H1 (cell line): ENCODE data around the gene S1PR1. TPM values are rescaled to one million over a fixed set of nuclear protein-coding genes. Genes with fewer than 3 reads are reported as not detected.

Experiments
- CTCF ChIA-PET: fragments of 300-600 bp; sonication (Branson Sonifier 250); formaldehyde crosslinking; loops from one replicate; lab custom pipeline; 2021; ENCODE audit not compliant: partially characterized antibody; lab: Charles Lee
- POLR2A ChIA-PET: fragments of 300-600 bp; sonication (Branson Sonifier 250); formaldehyde crosslinking; loops from one replicate; lab custom pipeline; 2021; ENCODE audit warnings: inconsistent platforms; ENCODE audit not compliant: partially characterized antibody; lab: Charles Lee
- DNase-seq, 2 experiments: peaks; one replicate each; pipeline versions ENCODE4 v3.0.0 to v3.0.0-alpha.2; 2010 to 2022; ENCODE audit warnings: low spot score in 2 of 2, low read depth in 1 of 2, mixed read lengths in 1 of 2
- FAIRE-seq: peaks from 2 replicates; lab custom pipeline; 2011; peaks lifted over from hg19 to GRCh38; lab: Jason Lieb, UNC
- H2AFZ ChIP-seq: 2 replicates; pipeline ENCODE4 v1.8.1; 2012; ENCODE audit warnings: low read length, inconsistent platforms
- H2AK5ac ChIP-seq: 2 replicates; pipeline ENCODE4 v1.6.1; 2013; ENCODE audit warnings: low read depth, low read length
- H2BK120ac ChIP-seq: replicated peaks from 2 replicates; pipeline ENCODE3; 2013; ENCODE audit warnings: low read depth, low read length, inconsistent platforms
- H2BK12ac ChIP-seq: 2 replicates; pipeline ENCODE4 v1.6.1; 2013; ENCODE audit warnings: low read depth, low read length
- H2BK15ac ChIP-seq: 2 replicates; pipeline ENCODE4 v1.6.1; 2013; ENCODE audit warnings: low read length
- H2BK20ac ChIP-seq: 2 replicates; pipeline ENCODE4 v1.6.1; 2013; ENCODE audit warnings: low read length
- H2BK5ac ChIP-seq: 2 replicates; pipeline ENCODE4 v1.6.1; 2013; ENCODE audit warnings: low read depth, low read length
- H3K14ac ChIP-seq: 2 replicates; pipeline ENCODE4 v1.6.1; 2013; ENCODE audit warnings: inconsistent platforms; ENCODE audit not compliant: insufficient read length
- H3K18ac ChIP-seq: 2 replicates; pipeline ENCODE4 v1.6.1; 2013; ENCODE audit warnings: low read length; ENCODE audit errors: extremely low read depth
- H3K23ac ChIP-seq: 2 replicates; pipeline ENCODE4 v1.6.1; 2013; ENCODE audit warnings: inconsistent platforms; ENCODE audit not compliant: insufficient read length
- H3K23me2 ChIP-seq: 2 replicates; pipeline ENCODE4 v1.6.1; 2013; ENCODE audit warnings: low read depth, low read length
- H3K27ac ChIP-seq: 2 replicates; pipeline ENCODE4 v1.6.1; 2011; ENCODE audit warnings: low read depth, low read length, inconsistent platforms
- H3K27me3 ChIP-seq, 4 experiments: replicated peaks in 1 of 4; 1 replicate in 1 of 4; 2 replicates in 3 of 4; pipeline versions ENCODE4 v1.6.1 to v1.8.1; 2011 to 2013; ENCODE audit warnings: low read length in 3 of 4, mild to moderate bottlenecking in 3 of 4, inconsistent platforms in 2 of 4, mixed read lengths in 2 of 4, moderate library complexity in 1 of 4; ENCODE audit not compliant: control insufficient read depth in 3 of 4, insufficient read depth in 3 of 4; ENCODE audit errors: extremely low read depth in 1 of 4
- H3K36me3 ChIP-seq, 4 experiments: 2 replicates each; pipeline versions ENCODE4 v1.6.1 to v1.8.1; 2011 to 2013; ENCODE audit warnings: mild to moderate bottlenecking in 4 of 4, low read length in 3 of 4, moderate library complexity in 2 of 4, control low read depth in 1 of 4, inconsistent platforms in 1 of 4; ENCODE audit not compliant: insufficient read depth in 4 of 4, control insufficient read depth in 2 of 4
- H3K4ac ChIP-seq: replicated peaks from 2 replicates; pipeline ENCODE3; 2013; ENCODE audit warnings: low read length, low read depth, mixed read lengths, inconsistent platforms; ENCODE audit not compliant: insufficient read length
- H3K4me1 ChIP-seq, 4 experiments: replicated peaks in 1 of 4; 1 replicate in 1 of 4; 2 replicates in 3 of 4; pipeline versions ENCODE4 v1.6.1 to v1.8.1; 2011 to 2013; ENCODE audit warnings: low read length in 3 of 4, inconsistent platforms in 2 of 4, mixed read lengths in 1 of 4; ENCODE audit not compliant: insufficient read depth in 4 of 4, control insufficient read depth in 3 of 4
- H3K4me2 ChIP-seq, 2 experiments: 2 replicates each; pipeline versions ENCODE4 v1.6.1 to v1.8.1; 2011 to 2013; ENCODE audit warnings: low read depth in 2 of 2, low read length in 2 of 2, control low read depth in 1 of 2, inconsistent platforms in 1 of 2, mild to moderate bottlenecking in 1 of 2; ENCODE audit not compliant: insufficient read depth in 1 of 2
- H3K4me3 ChIP-seq, 4 experiments: fragments of 200-600, 300-600 bp in 1 of 4; sonication (generic), shearing (Covaris generic), sonication (Bioruptor Twin) in 1 of 4; 2 replicates each; pipeline versions ENCODE4 v1.5.1 to v1.8.1; 2011 to 2016; ENCODE audit warnings: low read length in 4 of 4, low read depth in 3 of 4, control low read depth in 2 of 4, inconsistent platforms in 2 of 4, mild to moderate bottlenecking in 2 of 4, mixed read lengths in 1 of 4, moderate library complexity in 1 of 4; ENCODE audit not compliant: insufficient read depth in 2 of 4; ENCODE audit errors: extremely low read depth in 1 of 4
- H3K56ac ChIP-seq: replicated peaks from 2 replicates; pipeline ENCODE3; 2013; ENCODE audit warnings: low read depth, mild to moderate bottlenecking, mixed read lengths, low read length, inconsistent platforms; ENCODE audit not compliant: insufficient read length
- H3K79me1 ChIP-seq: 2 replicates; pipeline ENCODE4 v1.6.1; 2013; ENCODE audit warnings: low read depth, low read length, control low read depth
- H3K79me2 ChIP-seq, 2 experiments: 2 replicates each; pipeline versions ENCODE4 v1.6.1 to v1.8.1; 2012 to 2013; ENCODE audit warnings: low read length in 2 of 2, mild to moderate bottlenecking in 2 of 2, inconsistent platforms in 1 of 2; ENCODE audit not compliant: insufficient read depth in 2 of 2, control insufficient read depth in 1 of 2
- H3K9ac ChIP-seq, 4 experiments: replicated peaks in 1 of 4; 1 replicate in 1 of 4; 2 replicates in 3 of 4; pipeline versions ENCODE4 v1.6.1 to v1.8.1; 2011 to 2013; ENCODE audit warnings: low read depth in 3 of 4, low read length in 3 of 4, control low read depth in 2 of 4, mild to moderate bottlenecking in 2 of 4, moderate library complexity in 2 of 4, inconsistent platforms in 1 of 4; ENCODE audit errors: extremely low read depth in 1 of 4
- H3K9me3 ChIP-seq, 2 experiments: 2 replicates each; pipeline versions ENCODE4 v1.6.1 to v1.8.1; 2012 to 2013; ENCODE audit warnings: mild to moderate bottlenecking in 2 of 2, moderate library complexity in 2 of 2, control low read depth in 1 of 2, inconsistent platforms in 1 of 2, low read depth in 1 of 2, low read length in 1 of 2, mixed read lengths in 1 of 2; ENCODE audit not compliant: insufficient read depth in 2 of 2
- H4K20me1 ChIP-seq, 2 experiments: replicated peaks in 1 of 2; 2 replicates each; pipeline versions ENCODE3 to v1.8.1; 2011 to 2013; ENCODE audit warnings: inconsistent platforms in 2 of 2, low read length in 2 of 2, mild to moderate bottlenecking in 1 of 2; ENCODE audit not compliant: insufficient read depth in 2 of 2, control insufficient read depth in 1 of 2
- H4K5ac ChIP-seq: 2 replicates; pipeline ENCODE4 v1.6.1; 2013; ENCODE audit warnings: low read length, low read depth, mixed read lengths, inconsistent platforms; ENCODE audit not compliant: insufficient read length
- H4K8ac ChIP-seq: 2 replicates; pipeline ENCODE4 v1.8.0; 2013; ENCODE audit warnings: mild to moderate bottlenecking, moderate library complexity, low read length, inconsistent platforms; ENCODE audit not compliant: insufficient read depth; ENCODE audit errors: extremely low read depth
- H4K91ac ChIP-seq: replicated peaks from 2 replicates; pipeline ENCODE3; 2013; ENCODE audit warnings: low read length, mixed read lengths, inconsistent platforms; ENCODE audit not compliant: insufficient read length
- CEBPB ChIP-seq: IDR thresholded peaks from 2 replicates; pipeline ENCODE4 v1.6.1; 2012; ENCODE audit warnings: low read depth, low read length
- CTBP2 ChIP-seq: IDR thresholded peaks from 2 replicates; pipeline ENCODE4 v1.7.0; 2011; ENCODE audit warnings: borderline replicate concordance, mild to moderate bottlenecking, moderate library complexity, mixed read lengths, low read length; ENCODE audit not compliant: insufficient read depth, insufficient read length
- SP4 ChIP-seq: IDR thresholded peaks from 2 replicates; pipeline ENCODE4 v1.6.1; 2012; ENCODE audit warnings: low read length, inconsistent platforms
- WGBS, 2 experiments: shearing (Covaris generic) in 1 of 2; methylation state at CpG; one replicate each; pipeline versions ENCODE4 v1.1.6 to v1.1.7; 2013 to 2015; ENCODE audit warnings: low lambda C conversion rate in 2 of 2, mixed read lengths in 2 of 2, inconsistent platforms in 1 of 2, low coverage in 1 of 2, missing lambda C conversion rate in 1 of 2; ENCODE audit not compliant: insufficient replicate concordance in 2 of 2, insufficient coverage in 1 of 2, insufficient read length in 1 of 2; ENCODE audit errors: extremely low coverage in 1 of 2, missing lambda C conversion rate in 1 of 2; 5-methylcytosine and 5-hydroxymethylcytosine counted together
- polyA plus RNA-seq, 7 experiments: library from polyadenylated mRNA; depleted of rRNA in 3 of 7; stranded (reverse) in 5 of 7; unstranded in 2 of 7; fragments of >200 nt in 5 of 7; fragments of 200-250 nt in 2 of 7; gene quantifications; 1 replicate in 5 of 7; 2 replicates in 1 of 7; 4 replicates in 1 of 7; pipeline versions ENCODE4 v1.2.1 to v1.2.3, GENCODE V29; 2011 to 2013; ENCODE audit warnings: missing spikeins in 2 of 7, mixed read lengths in 2 of 7
- total RNA-seq: library from RNA; stranded (reverse); fragmentation: NEBNext Ultra II Directional; extraction: Animal tissue kit (Norgen Biotek cat#: 25700); gene quantifications from 2 replicates; pipeline ENCODE4 v1.2.1, GENCODE V29; 2021

S1PR1 gene
- total and polyA plus RNA-seq, 2 of the 8 experiments (the other 6 are each of a cell fraction or from before 2014, with no cell fraction given), result 3.5 to 5.5 TPM

DNA sequence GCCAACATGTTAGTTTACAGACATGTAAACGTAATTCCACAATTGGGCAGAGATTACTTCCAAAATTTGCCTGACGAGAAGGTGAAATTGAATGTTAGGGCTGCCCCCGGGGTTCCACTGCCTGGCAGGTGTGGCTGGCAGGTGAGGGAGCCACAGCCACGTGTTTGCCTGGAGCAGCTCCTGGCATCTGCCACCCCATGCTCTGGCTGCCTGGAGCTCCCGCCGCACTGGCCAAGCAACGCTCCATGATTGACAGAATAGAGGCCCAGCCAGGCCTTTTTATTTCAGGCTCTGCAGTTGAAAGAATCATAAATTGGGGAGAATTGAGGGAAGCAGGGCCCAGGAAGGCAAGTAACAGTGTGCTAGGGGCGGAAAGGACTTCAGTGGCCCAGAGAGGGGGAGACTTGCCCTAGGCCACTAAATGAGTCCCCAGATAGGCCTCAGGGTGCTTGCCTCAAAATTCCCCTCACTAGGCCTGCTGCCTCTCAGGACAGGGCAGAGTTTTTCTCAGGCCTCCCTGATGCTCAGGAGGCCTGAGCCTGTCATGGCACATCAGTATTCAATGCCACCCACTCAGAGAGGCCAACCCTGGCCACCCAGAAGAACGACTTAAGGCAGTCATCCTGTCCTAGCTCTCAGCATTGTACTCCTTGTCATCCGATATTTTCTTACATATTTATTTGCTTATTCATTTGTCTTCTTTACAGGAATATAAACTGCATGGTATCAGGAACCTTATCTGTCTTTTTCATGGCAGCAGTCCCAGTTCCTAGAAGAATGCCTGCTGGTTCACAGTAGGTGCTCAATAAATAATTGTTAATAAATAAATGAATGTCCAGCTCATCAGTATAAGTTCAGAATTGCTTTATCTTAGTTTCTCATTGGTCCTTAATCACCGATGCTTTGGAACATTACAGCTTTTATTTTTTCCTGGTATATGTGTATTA, 16.6 kb upstream of the S1PR1 start:
- WGBS, 2 experiments, result 94% methylated on average over 11 of the region's 11 CpGs; no CpG with 5 or more reads in 1 of the 2 experiments
- CTCF ChIA-PET, result interaction anchor here (1.4 to 1.8 kb wide), 2 partner anchors 68 to 90 kb away, joined by 3 to 4 read pairs; no protein-coding TSS in a partner anchor
- TF ChIP-seq CEBPB (no peak), CTBP2 (no peak), SP4 (no peak)

More for the DNA sequence above, 16.6 kb upstream of the S1PR1 start:
- Histone ChIP-seq H4K8ac (no peak overlapping the region), H2AK5ac (no peak overlapping the region), H2BK120ac (no peak overlapping the region), H3K79me1 (no peaks in the 10 kb centered on the region), H3K4ac (no peak overlapping the region), H3K9ac (no peak overlapping the region), H3K4me2 (no peak overlapping the region), H3K9me3 (no peaks in the 10 kb centered on the region), H4K20me1 (no peaks in the 10 kb centered on the region), H2BK20ac (no peak overlapping the region), H3K23ac (no peak overlapping the region), H3K27ac (no peak overlapping the region), H3K4me3 (no peak overlapping the region), H3K27me3 (no peaks in the 10 kb centered on the region), H3K18ac (no peak overlapping the region), H3K56ac (no peak overlapping the region), H3K14ac (no peak overlapping the region), H2AFZ (no peak overlapping the region), H4K5ac (no peak overlapping the region), H2BK12ac (no peak overlapping the region), H3K36me3 (no peaks in the 10 kb centered on the region), H3K79me2 (no peaks in the 10 kb centered on the region), H3K4me1 (peaks cover 0 to 3% (median 0%) of the 10 kb centered on the region in 4 experiments; a peak in 1 of 7 replicates), H2BK15ac (no peak overlapping the region), H2BK5ac (no peak overlapping the region), H4K91ac (no peak overlapping the region), H3K23me2 (no peaks in the 10 kb centered on the region; the same call in 1 of the 2 replicates)
- FAIRE-seq (no peak), DNase-seq (no peak)
- POLR2A ChIA-PET, result no interaction called here
